ENCODE data around the gene WWOX. TPM values are rescaled to one million over a fixed set of nuclear protein-coding genes. Genes with fewer than 3 reads are reported as not detected.

Gene WWOX
- total RNA-seq, 1 donor from 2014 or later: 43.2 TPM

DNA sequence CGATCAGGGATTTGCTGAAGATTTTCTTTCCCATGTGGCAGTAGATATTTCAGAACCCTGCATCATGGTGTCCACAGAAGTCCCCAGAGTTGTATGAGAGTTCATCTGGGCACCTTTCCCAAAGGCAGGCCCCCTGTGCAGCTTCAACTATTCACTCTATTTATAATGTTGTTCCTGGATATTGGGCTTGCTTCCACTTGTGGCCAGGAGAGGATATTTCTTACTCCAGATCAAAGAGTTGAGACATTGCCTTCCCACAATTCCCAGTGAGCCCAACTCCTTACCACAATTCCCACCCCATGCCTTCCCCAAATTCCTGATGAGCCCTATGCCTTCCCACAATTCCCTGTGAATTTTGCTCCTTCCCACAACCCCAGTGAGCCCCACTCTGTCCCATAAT is 206.9 kb downstream of the WWOX start:
- Mint-ChIP-seq H3K4me3 (ENCODE audit: low read depth) (no peak overlapping the region), H3K4me1 (ENCODE audit: low read depth) (peaks cover 19% of the 10 kb centered on the region), H3K27ac (no peak overlapping the region), H3K27me3 (no peaks in the 10 kb centered on the region), H3K36me3 (ENCODE audit: insufficient read depth) (no peaks in the 10 kb centered on the region), H3K9me3 (ENCODE audit: low read depth) (no peaks in the 10 kb centered on the region)
- no peak for DNase-seq (ENCODE audit: low spot score, unreplicated experiment)
- TF ChIP-seq, protein P1, sequence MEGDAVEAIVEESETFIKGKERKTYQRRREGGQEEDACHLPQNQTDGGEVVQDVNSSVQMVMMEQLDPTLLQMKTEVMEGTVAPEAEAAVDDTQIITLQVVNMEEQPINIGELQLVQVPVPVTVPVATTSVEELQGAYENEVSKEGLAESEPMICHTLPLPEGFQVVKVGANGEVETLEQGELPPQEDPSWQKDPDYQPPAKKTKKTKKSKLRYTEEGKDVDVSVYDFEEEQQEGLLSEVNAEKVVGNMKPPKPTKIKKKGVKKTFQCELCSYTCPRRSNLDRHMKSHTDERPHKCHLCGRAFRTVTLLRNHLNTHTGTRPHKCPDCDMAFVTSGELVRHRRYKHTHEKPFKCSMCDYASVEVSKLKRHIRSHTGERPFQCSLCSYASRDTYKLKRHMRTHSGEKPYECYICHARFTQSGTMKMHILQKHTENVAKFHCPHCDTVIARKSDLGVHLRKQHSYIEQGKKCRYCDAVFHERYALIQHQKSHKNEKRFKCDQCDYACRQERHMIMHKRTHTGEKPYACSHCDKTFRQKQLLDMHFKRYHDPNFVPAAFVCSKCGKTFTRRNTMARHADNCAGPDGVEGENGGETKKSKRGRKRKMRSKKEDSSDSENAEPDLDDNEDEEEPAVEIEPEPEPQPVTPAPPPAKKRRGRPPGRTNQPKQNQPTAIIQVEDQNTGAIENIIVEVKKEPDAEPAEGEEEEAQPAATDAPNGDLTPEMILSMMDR (IDR thresholded peaks at IDR 0.05; ENCODE audit: unreplicated experiment): no peak

DNA sequence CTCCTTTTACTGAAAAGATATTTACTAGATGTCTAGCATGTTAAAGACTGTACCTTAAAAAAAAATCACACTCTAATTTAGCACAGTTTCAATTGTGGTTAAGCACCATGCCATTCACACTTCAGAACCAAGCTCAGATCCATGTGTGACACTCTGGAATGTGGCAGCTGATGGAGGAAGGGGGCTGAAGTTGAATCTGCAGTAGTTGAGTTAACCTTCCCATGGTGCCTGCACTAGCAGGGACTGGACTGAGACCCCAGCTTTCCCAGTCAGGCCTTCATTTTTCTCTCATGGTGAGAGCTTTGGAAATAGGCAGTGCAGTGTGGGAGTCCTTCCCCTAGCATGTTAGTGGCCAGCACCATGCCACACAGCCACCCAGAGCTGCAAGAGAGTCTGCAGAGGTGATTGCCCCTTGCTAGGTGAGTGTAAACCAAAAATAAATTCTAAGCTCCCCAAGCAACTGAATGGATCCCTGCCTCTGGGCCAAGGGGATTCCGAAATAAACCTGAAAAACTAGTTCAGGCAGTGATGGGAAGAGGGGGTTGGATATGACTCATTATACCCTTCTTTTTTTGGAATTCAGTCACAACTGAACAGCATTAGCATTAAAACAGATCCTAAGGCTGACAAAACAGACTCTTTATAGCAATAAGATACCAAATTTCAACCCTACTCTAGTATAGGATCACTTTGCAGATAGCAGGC is 208.5 kb downstream of the WWOX start:
- TF ChIP-seq, protein P1 (IDR thresholded peaks at IDR 0.05; ENCODE audit: unreplicated experiment): no peak
- Mint-ChIP-seq H3K36me3 (ENCODE audit: insufficient read depth) (no peaks in the 10 kb centered on the region), H3K27me3 (no peaks in the 10 kb centered on the region), H3K4me3 (ENCODE audit: low read depth) (no peak overlapping the region), H3K27ac (no peak overlapping the region), H3K9me3 (ENCODE audit: low read depth) (no peaks in the 10 kb centered on the region), H3K4me1 (ENCODE audit: low read depth) (peaks cover 25% of the 10 kb centered on the region)
- no peak for DNase-seq (ENCODE audit: low spot score, unreplicated experiment)

DNA sequence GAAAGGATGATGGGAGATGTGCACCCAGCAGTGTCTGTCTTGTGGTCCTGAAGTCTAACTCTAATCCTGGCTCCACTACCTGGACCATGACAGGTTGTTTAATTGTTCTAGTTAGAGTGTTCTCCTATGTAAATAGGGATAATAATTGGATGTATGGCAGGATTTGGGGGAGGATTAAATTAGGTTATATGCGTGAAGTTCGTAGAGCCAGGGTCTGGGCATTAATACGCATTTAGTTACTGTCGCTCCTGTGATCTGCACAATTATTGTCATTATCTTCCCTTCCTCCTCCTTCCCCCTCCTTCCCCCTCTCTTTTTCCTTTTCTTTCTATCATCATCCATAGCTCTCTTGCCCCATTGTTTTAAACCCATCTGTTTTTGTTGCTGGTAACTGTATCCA is 210.3 kb downstream of the WWOX start:
- no peak overlapping the region for H3K4me3 Mint-ChIP-seq (ENCODE audit: low read depth)
- H3K36me3 Mint-ChIP-seq (ENCODE audit: insufficient read depth): no peaks in the 10 kb centered on the region
- TF ChIP-seq, protein P1 (IDR thresholded peaks at IDR 0.05; ENCODE audit: unreplicated experiment): no peak
- DNase-seq (ENCODE audit: low spot score, unreplicated experiment): no peak
- no peaks in the 10 kb centered on the region for H3K27me3 Mint-ChIP-seq
- peaks cover 25% of the 10 kb centered on the region for H3K4me1 Mint-ChIP-seq (ENCODE audit: low read depth)
- H3K27ac Mint-ChIP-seq: no peak overlapping the region
- H3K9me3 Mint-ChIP-seq (ENCODE audit: low read depth): no peaks in the 10 kb centered on the region

DNA sequence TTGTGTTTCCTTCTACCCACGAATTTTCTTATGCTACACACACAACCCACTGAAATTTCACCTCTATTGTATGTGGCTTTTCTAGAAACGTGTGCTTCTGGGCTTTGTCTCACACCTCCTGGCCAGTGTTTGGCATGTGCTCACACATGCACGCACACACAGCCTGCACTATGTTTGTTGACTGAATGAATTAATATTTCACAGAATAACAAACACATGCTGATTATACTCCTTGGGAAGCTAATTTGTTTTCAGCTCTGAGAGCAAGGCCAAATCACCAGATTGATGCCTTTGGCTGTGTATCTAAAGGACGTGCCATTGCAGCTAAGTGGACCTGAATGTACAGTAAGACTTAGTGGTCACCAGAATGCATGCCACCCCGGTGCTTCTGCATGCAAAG is 210.7 kb downstream of the WWOX start:
- Mint-ChIP-seq H3K4me1 (ENCODE audit: low read depth) (peaks cover 25% of the 10 kb centered on the region), H3K36me3 (ENCODE audit: insufficient read depth) (no peaks in the 10 kb centered on the region), H3K27me3 (no peaks in the 10 kb centered on the region), H3K4me3 (ENCODE audit: low read depth) (no peak overlapping the region), H3K9me3 (ENCODE audit: low read depth) (no peaks in the 10 kb centered on the region), H3K27ac (no peak overlapping the region)
- TF ChIP-seq, protein P1 (IDR thresholded peaks at IDR 0.05; ENCODE audit: unreplicated experiment): no peak
- DNase-seq (ENCODE audit: low spot score, unreplicated experiment): no peak

DNA sequence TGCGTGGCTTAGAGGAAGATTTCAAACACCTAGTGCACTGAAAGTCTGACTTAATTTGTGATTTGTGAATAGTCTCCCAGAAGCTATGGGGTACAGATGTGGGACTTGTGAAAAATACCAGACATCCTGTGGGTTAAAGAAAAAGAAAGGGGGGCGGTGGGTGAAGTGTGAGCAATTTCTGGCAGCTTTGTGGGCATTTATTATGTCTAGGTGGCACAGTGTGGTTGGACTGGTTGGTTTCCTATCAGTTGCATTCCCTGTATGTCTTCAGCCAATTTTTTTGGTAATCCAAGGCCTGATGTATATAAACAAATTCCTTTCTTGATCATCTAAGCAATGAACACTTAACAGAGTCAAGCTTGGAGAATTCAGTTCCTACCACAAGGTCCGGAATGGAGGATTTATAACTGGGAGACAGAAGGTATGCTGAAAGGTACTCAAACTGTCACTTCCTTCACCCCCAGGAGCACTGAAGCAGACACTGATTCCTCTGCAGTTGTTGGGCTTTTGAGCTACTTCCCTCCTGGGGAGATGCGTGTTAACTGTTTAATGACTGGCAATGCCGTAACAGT is 211.6 kb downstream of the WWOX start:
- TF ChIP-seq, protein P1 (IDR thresholded peaks at IDR 0.05; ENCODE audit: unreplicated experiment): no peak
- H3K4me3 Mint-ChIP-seq (ENCODE audit: low read depth): no peak overlapping the region
- H3K36me3 Mint-ChIP-seq (ENCODE audit: insufficient read depth): no peaks in the 10 kb centered on the region
- H3K4me1 Mint-ChIP-seq (ENCODE audit: low read depth): peaks cover 25% of the 10 kb centered on the region
- H3K9me3 Mint-ChIP-seq (ENCODE audit: low read depth): no peaks in the 10 kb centered on the region
- no peak for DNase-seq (ENCODE audit: low spot score, unreplicated experiment)
- H3K27ac Mint-ChIP-seq: no peak overlapping the region
- no peaks in the 10 kb centered on the region for H3K27me3 Mint-ChIP-seq
